GM21723 (cell line): ENCODE measurements around the gene UFC1.

Source experiments
- ATAC-seq: cut with Tn5 transposase; IDR thresholded peaks from one replicate; pipeline ENCODE4 v1.9.1; 2021; ENCODE audit warnings: mild to moderate bottlenecking, moderate library complexity; ENCODE audit not compliant: unreplicated experiment

UFC1 gene

DNA sequence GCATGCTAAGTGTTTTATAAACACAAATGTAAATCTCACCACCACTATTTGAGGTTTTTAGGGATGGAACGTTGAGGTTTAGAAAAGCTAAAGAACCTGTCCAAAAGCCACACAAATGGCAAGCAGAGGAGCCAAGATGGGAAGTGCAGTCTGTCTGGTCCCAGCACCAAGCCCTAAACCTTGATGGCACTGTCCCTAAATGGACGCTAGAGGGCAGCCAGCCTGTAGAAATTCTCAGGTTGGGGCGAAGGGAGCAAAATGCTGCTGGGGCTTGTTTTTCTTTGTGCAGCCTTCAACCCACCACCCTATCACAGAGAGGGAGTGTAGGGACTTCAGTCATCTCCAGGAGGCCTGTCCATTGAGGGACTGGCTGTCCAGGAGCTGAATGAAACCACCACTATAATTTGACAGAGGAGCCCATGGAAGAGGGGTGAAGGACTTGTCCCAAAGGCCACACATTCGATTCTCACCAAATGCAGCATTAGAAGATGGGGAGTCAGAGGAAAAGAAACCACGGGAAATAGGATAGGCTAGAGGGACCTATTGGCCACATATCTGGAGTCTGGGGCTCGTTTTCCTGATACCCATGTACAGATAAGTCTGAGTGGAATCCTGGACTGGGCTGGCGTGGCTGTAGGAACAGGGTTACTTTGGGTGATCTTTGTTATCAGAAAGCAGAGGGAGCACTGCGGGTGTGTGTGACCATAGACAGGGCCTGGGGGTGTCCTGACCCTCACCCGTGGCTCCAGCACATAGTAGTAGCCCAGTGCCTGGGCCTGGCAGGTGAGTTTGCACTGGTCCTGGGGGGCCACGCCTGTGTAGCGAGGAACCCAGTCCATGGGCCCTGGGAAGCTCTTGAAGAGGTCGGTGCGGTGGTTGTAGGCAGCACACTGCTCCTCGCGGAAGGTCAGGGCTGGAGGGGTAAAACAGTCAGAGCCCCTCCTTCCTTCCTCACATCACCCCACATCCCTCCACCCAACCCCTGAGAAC is 39.0 kb downstream of the UFC1 start:
- ATAC-seq = peak; percentile 63

DNA sequence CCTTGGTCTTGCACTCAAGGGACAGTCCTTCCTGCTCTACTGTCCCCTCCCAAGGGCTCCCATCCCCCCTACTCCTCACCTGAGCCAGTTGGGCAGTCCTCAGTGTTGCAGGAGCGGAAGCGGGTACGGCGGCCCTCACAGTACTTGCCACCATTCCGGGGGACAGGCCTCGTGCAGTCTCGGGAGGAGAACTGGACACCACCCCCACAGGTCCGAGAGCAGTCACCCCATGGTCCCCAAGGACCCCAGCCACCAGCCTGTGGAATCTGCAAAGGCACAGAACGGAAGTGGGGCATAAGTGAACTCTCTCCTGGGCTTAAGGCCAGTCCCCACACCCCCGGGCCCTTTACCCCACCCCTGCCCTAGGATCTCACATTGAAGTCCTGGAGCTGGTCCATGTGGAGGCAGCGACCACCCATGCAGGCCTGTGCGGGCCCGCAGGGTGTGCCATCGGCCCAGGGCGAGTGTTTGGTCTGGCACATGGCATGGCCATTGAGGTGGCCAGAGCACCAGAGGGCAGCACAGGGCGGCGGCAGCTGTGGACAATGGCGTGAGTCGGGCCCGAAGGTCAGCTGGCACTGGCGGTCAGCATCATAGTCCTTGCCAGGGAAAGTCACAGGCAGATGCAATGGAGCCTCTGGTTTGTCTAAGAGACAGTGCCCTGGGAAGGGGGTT is 39.9 kb downstream of the UFC1 start:
- no peak for ATAC-seq

DNA sequence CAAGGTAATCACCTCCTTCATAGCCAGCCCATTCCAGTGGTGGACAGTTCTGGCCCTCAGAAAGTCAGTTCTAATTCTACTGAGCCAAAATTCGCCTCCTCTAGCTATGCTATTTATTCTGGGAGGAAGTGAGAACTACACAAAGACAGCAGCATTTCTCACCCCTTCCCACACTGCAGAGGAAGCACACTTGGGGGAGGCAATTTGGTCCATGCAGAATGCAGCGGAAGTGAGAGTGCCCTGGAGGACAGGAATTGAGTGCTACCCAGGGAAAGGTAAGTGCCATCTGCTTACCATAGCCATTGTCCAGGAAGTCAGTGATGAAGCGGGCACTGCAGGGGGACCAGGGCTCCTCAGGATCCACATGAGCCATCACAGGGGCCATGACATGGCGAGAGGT is 41.4 kb downstream of the UFC1 start:
- ATAC-seq = peak; percentile 61

DNA sequence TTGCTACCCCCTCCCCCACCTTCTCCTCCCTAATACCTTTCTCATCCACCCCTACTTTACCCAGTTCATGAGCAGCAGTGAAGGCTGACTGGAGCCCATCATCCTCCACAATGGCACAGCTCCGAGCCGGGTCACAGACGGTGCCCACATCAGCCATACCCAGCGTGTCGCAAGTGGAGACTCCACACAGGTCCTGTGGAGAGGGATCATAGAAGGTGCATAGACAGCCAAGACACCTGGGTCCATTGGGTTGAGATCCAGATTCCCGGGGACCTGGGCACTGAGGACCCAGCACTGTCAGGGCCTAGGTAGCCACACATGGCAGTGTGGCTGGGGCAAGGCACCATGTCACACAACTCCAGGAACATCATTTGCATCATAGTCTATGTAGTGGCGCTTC is 42.3 kb downstream of the UFC1 start:
- ATAC-seq = no peak

DNA sequence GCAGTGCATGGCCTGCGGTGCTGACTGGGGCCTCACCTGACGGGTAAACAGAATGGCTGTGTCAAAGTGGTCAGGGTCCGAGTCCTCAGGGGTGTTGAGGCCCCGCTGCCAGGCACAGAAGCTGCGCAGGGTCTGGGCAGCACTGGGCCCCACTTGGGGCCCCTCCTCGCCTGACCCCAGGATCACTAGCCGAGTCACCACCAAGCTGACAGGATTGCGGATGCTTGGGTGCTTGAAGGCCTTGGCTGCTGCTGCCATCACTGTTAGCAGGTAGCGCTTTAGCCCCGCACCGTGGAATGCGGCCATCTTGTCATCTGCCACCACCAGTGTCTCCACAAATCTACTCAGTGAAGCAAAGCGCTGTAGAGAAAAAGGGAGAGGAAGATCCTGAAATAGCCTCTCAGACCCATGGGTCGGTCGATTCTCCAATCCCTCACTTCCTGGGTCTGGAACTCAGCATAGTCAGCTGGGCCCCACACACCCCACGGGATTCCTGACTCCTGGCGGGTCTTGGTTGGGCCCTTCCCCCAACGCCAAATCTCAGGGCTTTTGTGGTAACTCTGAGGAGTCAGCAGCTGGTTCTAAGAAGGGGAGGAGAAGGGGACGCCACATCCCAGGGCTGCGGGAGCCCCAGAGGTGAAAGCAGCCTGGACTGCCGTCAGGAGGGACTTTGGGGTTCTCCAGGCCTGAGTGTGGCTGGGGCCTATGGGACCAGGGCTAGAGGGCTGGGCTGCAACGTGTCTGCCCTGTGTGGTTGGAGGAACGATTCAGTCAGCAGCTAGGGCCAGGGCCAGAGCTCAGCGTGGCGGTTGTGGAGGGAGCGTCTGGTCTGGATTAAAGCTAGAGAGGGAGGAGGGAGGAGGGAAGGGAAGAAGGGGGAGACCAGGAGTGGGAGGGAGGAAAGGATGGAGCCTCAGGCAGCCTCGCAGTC is 43.0 kb downstream of the UFC1 start:
- no peak for ATAC-seq

DNA sequence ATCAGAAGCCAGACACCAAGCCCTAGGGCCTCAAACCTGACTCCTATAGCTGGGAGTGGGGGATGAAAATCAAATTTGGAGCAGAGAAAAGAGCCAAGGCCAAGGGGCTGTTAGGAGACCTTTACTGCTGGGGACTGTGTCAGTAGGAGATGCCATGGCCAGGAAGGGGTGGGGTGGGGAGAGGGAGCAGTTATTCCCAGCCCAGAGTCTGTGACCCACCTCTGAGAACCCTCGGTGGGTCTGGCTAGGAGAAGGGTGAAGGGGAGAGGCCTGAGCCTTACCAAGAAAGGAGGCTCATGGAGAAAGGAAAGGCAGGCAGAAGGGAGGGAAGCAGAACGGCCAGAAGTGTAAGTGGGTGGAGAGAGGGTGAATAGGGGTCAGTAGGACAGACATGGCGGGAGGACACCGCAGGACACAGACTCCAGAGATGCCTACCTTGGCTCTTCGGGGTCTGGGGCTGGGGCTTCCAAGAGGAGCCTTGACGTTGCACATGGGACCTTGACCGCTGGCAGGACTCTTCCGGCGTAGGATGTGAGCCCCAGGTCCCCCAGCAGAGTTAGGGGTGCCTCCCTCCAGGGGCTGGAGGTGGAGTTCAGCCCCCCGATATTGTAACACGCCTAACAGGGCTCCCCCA is 43.9 kb downstream of the UFC1 start:
- ATAC-seq = no peak

DNA sequence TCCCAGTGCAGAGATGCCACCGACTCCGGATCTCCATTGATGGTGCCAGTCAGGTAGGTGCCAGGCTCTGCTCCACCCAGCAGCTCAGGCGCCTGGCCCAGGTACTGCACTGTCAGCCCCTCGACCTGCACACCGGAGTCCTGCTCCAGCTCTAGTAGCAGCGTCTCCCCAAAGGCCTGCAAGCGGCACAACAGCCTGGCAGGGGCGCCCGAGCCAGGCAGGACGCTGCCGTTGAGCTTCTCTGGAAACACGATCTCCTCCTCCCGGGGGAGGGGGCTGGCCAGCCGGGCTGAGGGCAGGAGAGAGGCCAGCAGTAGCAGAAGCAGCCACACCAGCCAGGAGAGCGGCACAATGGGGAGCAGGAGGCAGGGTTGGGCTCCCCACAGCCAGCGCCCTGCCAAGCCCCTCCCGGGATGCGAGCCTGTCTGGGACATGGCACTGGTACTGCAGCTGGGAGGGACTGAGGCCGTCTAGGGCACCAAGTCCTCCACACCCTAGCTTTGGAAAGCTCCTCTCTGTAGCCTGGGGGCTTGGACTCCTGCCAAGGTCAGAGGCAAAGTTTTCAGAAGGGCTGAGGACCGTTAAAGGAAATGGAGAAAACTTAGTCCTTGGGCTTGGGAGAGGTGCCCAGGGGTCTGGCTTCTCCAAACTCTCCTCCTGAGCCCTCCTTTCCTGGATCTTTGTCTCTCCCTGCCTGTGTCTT is 44.6 kb downstream of the UFC1 start:
- ATAC-seq = no peak

DNA sequence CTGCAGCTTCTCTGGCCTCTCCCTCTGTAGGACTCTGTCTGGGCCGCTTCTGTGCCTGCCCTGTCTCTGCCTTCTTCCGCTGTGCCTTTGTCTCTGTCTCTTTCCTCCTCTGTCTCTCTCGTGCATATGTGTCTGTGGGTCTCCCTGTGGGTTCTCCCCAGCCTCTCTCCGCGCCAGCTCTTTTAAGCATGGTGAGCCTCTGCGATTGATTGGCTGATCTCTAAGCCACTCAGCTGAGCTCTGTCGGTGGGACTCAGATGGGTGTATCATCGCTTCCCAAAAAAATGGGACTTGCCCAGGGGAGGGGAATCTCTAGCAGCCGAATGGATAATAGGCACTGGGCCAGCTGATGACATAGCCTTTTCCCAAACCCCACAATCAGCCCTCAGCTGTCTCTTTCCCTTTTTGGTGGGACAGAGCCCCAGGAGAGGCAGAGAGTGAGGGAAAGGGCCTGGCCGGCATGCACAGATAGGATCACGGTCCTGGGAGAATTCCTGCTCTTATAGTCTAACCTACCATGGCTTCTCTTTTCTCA is 45.2 kb downstream of the UFC1 start, which contains the start of gene ADAMTS4:
Gene ADAMTS4, minus strand, starts transcription at position 158 of the 535 bp plus-strand sequence. CDS start 427 bp downstream, outside the sequence.
- no peak for ATAC-seq

DNA sequence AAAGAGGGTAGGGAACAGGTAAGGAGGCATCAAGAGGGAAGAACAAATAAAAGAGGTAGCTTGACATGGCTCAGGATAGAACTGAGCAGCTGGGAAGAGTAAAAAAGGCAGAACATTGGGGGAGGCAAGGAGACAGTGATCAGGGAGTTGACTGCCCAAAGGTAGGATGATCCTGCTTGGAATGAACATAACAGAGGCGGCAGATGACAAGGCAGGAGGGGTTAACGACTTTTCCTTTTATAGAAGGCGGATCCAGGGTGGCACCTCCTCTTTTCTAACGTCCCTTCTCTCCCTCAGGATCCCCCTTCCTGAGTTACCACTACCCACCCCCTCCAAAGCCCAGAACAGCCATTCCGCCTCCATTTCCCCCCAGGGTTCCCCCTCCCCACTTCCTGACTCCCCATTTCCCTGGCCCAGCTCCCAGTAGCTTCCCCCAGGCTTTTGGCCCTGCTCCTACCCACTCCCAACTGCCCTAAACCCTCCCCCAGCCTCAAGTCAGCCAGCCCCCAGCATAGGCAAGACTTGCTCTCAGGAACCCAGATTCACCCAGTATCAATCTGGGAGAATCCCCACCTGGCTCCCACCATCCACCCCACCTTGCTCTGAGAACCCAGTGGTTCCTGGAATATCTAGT is 45.8 kb downstream of the UFC1 start:
- ATAC-seq = no peak

DNA sequence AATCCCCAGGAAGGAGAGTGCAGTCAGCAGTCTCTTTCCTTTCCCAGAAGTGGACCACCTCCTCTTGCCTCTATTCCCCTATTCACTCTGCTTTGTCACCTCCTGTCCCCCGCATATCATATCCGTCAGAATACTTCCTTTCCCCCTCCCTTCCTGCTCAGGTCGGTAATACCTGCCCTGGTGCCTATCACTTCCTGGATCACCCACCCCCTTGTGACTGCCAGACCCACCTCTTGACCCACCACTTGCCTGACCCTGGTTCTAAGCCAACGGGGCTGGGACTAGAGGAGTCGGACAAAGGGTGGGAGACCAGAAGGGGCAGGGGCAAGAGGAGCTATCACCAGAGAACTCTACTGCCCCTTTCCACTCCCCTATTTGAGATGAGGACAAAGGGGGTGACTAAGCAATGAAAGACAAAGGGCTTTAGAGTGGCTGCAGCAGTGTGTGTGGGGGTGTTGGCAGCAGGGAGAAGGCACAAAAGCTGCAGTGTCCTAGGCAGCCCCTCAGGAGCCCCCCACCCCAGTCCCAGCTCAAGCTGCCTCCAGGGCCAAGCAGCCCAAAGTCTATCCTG is 46.7 kb downstream of the UFC1 start:
- no peak for ATAC-seq

DNA sequence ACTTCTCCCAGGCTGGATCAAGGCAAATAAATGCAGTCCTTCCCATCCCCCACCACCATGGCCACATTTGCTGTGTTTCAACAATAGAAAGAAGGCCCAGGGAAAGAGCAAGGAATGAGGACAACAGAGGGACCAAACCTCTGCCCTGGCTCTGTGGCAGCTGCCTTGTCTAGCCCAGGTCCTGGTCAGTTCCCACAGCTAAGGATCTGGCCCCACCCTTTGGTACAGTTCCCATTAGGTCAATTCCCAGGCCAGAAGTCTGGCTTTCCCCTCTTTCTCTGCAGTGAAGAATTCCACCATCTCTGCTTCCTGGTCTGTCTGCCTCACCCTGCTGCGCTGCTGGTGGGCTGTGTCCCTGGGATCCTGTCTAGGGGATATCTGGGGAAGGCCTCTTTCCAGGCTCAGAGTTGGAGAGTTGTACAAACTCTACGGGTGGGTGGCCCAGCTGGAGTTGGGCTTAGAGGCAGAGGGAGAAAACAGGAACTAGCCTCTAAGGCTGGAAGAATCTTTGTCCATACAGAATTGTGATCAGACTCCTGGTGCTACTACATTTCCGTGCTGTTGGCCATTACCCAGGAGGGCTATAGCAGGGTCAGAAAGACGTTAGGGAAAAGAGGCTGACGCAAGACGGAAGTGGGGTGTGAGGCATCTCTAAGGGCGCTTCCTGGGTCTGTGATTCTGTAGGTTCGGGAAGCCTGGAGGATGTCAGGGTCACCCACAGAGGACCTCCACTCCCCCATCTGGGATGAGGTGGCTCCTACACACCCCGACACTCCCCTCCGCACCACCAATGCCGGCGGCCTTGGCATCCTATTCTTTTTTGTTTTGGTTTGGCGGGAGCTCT is 47.4 kb downstream of the UFC1 start:
- no peak for ATAC-seq

DNA sequence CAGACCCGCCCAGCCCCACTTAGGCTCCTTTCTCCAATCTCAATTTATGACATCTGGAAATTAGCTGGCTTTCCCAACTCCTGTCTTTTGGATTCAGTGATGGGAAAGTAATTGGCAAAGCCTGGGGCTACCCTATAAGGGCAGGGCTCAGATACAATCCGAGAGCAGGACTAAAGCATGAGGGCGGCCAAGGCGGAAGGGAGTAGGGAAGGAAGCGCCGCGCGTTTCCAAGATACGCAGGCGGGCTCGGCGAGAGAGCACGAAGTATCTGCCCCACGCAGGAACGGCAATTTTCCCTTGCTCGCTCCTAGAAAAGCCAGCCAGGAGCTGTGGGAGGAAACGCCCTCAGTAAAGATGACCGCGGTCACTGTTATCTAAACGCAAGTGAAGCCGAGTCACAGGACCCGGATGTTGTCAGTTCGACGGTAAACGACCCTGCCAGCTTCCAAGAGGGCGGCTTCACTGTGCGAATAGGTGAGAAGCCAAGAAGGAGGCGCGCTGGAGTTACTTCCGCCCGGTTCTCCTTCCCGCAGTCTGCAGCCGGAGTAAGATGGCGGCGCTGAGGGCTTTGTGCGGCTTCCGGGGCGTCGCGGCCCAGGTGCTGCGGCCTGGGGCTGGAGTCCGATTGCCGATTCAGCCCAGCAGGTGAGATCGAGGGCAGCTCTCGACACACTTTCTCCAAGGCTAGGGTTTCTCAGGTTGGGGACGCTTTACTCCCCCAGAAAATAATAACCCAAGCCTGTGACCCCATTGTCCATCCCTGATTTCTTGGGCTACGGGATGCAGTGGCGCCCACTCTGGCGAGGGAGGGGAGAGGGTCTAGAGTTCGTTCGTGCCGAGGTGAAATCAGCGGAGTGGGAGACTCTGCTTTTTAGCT is 48.3 kb downstream of the UFC1 start, which contains the start of gene NDUFS2:
Gene NDUFS2, plus strand, starts transcription at position 532 of the 877 bp plus-strand sequence. Its CDS starts 19 bp downstream, at position 551.
- peak; percentile 95 for ATAC-seq

DNA sequence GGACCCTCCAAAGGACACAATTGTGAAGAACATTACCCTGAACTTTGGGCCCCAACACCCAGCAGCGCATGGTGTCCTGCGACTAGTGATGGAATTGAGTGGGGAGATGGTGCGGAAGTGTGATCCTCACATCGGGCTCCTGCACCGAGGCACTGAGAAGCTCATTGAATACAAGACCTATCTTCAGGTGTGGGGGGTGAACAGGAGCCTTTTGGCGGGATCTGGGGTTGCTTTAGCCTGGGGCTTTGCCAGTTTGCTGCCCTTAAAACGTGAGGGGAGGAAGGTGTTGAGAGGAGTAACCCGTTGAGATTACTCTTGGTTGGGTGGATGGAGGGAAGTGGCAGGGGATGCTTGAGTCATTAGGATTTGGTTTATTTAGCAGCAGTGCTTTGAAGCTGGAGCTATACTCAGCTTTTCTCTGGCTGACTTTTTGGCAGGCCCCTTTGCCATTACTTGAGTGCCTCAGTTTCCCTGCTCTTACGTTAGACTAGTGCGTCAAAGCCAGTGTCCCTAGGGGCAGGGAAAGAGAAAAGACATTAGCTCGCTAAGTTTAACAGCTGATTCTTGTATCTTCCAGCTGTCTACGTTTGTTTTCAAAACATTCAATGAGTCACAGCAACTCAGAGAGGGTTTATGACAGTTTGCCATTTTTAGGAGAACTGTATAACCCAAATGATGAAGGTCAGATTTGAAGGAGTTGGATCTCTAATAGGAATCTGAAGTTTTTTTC is 52.8 kb downstream of the UFC1 start:
- no peak for ATAC-seq

DNA sequence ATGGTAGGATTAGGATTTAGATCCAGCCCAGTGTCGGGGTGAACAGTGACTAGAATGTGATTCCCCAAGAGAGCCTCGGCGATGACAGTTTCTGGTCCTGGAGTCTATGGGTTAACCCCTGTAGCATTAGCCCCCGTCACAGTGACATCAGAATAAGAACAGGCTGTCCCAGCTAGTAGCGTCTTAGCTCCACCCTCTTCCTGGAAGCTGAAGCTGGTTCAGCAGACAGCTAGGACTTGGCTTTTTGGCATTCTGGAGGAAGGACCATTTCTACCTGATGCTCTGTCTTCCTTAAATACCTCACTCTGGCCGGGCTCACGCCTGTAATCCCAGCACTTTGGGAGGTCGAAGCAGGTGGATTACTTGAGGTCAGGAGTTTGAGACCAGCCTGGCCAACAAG is 53.4 kb downstream of the UFC1 start:
- no peak for ATAC-seq
